Naive thymus-derived CD4-positive, alpha-beta T cell (primary cell): ENCODE measurements around the gene RNU5B-1. TPM values are rescaled to one million over a fixed set of nuclear protein-coding genes. Genes with fewer than 3 reads are reported as not detected.
"Not testable (repeated sequence)": the region's sequence is repeated elsewhere in the genome, so short reads cannot be mapped to it uniquely, and the experiment has no call there.

Source experiments
- ATAC-seq: fragments of 150-1000 bp; cut with Tn5 transposase; 2 replicates; pipeline ENCODE4 v1.10.0; 2021; ENCODE audit warnings: mild to moderate bottlenecking, moderate library complexity
- CTCF ChIA-PET: fragments of 350-600 bp; sonication (Branson Sonifier 250); formaldehyde crosslinking; loops from one replicate; lab custom pipeline; 2021; ENCODE audit warnings: antibody characterized with exemption; lab: Charles Lee
- POLR2A ChIA-PET: fragments of 350-600 bp; sonication (Branson Sonifier 250); formaldehyde crosslinking; loops from one replicate; lab custom pipeline; 2021; ENCODE audit warnings: antibody characterized with exemption, inconsistent platforms; lab: Charles Lee
- DNase-seq, 9 donors: peaks; one replicate each; pipeline versions ENCODE4 v3.0.0 to v3.0.0-alpha.2; 2020 to 2022; ENCODE audit warnings: mixed read lengths in 1 of 9
- H3K27ac ChIP-seq: one replicate; pipeline ENCODE4 v1.7.0; 2013; ENCODE audit warnings: mild to moderate bottlenecking, low read depth, low read length, moderate library complexity
- H3K27me3 ChIP-seq, 2 donors: one replicate each; pipeline ENCODE4 v1.7.0; 2013; ENCODE audit warnings: low read length in 2 of 2, mild to moderate bottlenecking in 2 of 2, moderate library complexity in 2 of 2; ENCODE audit not compliant: control insufficient read depth in 2 of 2, insufficient read depth in 2 of 2
- H3K36me3 ChIP-seq, 3 experiments: 1 replicate in 2 of 3; 2 replicates in 1 of 3; pipeline ENCODE4 v1.7.0; 2013; ENCODE audit warnings: low read length in 3 of 3, mild to moderate bottlenecking in 3 of 3, moderate library complexity in 1 of 3; ENCODE audit not compliant: insufficient read depth in 3 of 3, control insufficient read depth in 2 of 3
- H3K4me1 ChIP-seq, 2 donors: one replicate each; pipeline ENCODE4 v1.7.0; 2013; ENCODE audit warnings: low read length in 2 of 2, mild to moderate bottlenecking in 2 of 2, moderate library complexity in 1 of 2; ENCODE audit not compliant: control insufficient read depth in 2 of 2, insufficient read depth in 2 of 2
- H3K4me3 ChIP-seq: 2 replicates; pipeline ENCODE4 v1.7.0; 2013; ENCODE audit warnings: mild to moderate bottlenecking, low read length
- H3K9me3 ChIP-seq, 3 experiments: 1 replicate in 2 of 3; 2 replicates in 1 of 3; pipeline ENCODE4 v1.7.0; 2013; ENCODE audit warnings: low read length in 3 of 3; ENCODE audit not compliant: control insufficient read depth in 2 of 3
- H3K27ac Mint-ChIP-seq, 9 donors: one replicate each; pipeline ENCODE4 v1.8.0; 2020 to 2022; ENCODE audit warnings: mixed read lengths in 9 of 9, mild to moderate bottlenecking in 8 of 9, moderate library complexity in 5 of 9, inconsistent platforms in 2 of 9
- H3K27me3 Mint-ChIP-seq, 5 donors: one replicate each; pipeline ENCODE4 v1.8.0; 2021 to 2022; ENCODE audit warnings: mixed read lengths in 5 of 5, mild to moderate bottlenecking in 1 of 5
- H3K36me3 Mint-ChIP-seq, 5 donors: one replicate each; pipeline ENCODE4 v1.8.0; 2020 to 2022; ENCODE audit warnings: mixed read lengths in 5 of 5, mild to moderate bottlenecking in 3 of 5, inconsistent platforms in 1 of 5
- H3K4me1 Mint-ChIP-seq, 7 donors: one replicate each; pipeline ENCODE4 v1.8.0; 2020 to 2022; ENCODE audit warnings: mixed read lengths in 7 of 7, mild to moderate bottlenecking in 3 of 7, inconsistent platforms in 1 of 7
- H3K4me3 Mint-ChIP-seq, 10 donors: one replicate each; pipeline ENCODE4 v1.8.0; 2020 to 2022; ENCODE audit warnings: mild to moderate bottlenecking in 10 of 10, mixed read lengths in 10 of 10, moderate library complexity in 6 of 10, inconsistent platforms in 2 of 10
- H3K9me3 Mint-ChIP-seq, 11 donors: one replicate each; pipeline ENCODE4 v1.8.0; 2020 to 2022; ENCODE audit warnings: mixed read lengths in 11 of 11, mild to moderate bottlenecking in 4 of 11, inconsistent platforms in 1 of 11, moderate library complexity in 1 of 11
- intact Hi-C, 2 donors: fragments of 100-400 bp; cut with micrococcal nuclease; formaldehyde crosslinking; loops; one replicate each; pipeline ENCODE4 v1.15.1; 2023
- polyA plus RNA-seq, 2 donors: library from polyadenylated mRNA; unstranded; fragments of 300-500 nt; fragmentation: Illumina TruSeq; gene quantifications; one replicate each; pipeline ENCODE4 v1.2.3, GENCODE V29; 2021
- total RNA-seq, 6 experiments: library from RNA in 5 of 6; stranded (reverse) in 5 of 6; gene quantifications; 1 replicate in 5 of 6; 2 replicates in 1 of 6; pipeline ENCODE4 v1.2.3 and lab custom pipeline; 2021 to 2026

RNU5B-1 gene
- total and polyA plus RNA-seq, 7 experiments from 2014 or later, result 18.9 TPM; not detected in 6

GRCh38 chr15:65260968-65261367, 43.5 kb upstream of the RNU5B-1 start:
- H3K27ac Mint-ChIP-seq, result peak overlapping the region in 1 of 9 donors; percentile 7
- intact Hi-C loops, result no loop called here
- H3K9me3 Mint-ChIP-seq, result no peaks in the 10 kb centered on the region
- Histone ChIP-seq H3K4me1 (no peaks in the 10 kb centered on the region), H3K27ac (no peak overlapping the region), H3K9me3 (no peaks in the 10 kb centered on the region), H3K36me3 (peaks cover 8 to 76% (median 13%) of the 10 kb centered on the region in 3 experiments), H3K4me3 (no peak overlapping the region), H3K27me3 (no peaks in the 10 kb centered on the region)
- ATAC-seq, result no peak
- no peaks in the 10 kb centered on the region for H3K27me3 Mint-ChIP-seq
- CTCF ChIA-PET, result no interaction called here
- POLR2A ChIA-PET, result interaction anchor here (0.6 kb wide), 1 partner anchor 115 kb away, joined by 3 read pairs; no protein-coding TSS in a partner anchor
- H3K4me1 Mint-ChIP-seq, result peaks cover 0 to 2% (median 0%) of the 10 kb centered on the region in 7 donors
- DNase-seq, result no peak
- H3K36me3 Mint-ChIP-seq, result peaks cover 6 to 68% (median 42%) of the 10 kb centered on the region in 5 donors
- H3K4me3 Mint-ChIP-seq, result no peak overlapping the region

GRCh38 chr15:65263313-65263712, 41.2 kb upstream of the RNU5B-1 start:
- no peak overlapping the region for H3K4me3 ChIP-seq
- no peaks in the 10 kb centered on the region for H3K9me3 Mint-ChIP-seq
- peaks cover 0 to 3% (median 0%) of the 10 kb centered on the region in 7 donors for H3K4me1 Mint-ChIP-seq
- H3K9me3 ChIP-seq, result no peaks in the 10 kb centered on the region
- H3K36me3 ChIP-seq, result peaks cover 8 to 69% (median 13%) of the 10 kb centered on the region in 3 experiments
- H3K4me3 Mint-ChIP-seq, result no peak overlapping the region
- H3K27me3 ChIP-seq, result no peaks in the 10 kb centered on the region
- DNase-seq (no peak), ATAC-seq (no peak)
- H3K27ac Mint-ChIP-seq, result peak overlapping the region in 1 of 9 donors; percentile 57
- CTCF ChIA-PET, result no interaction called here
- peaks cover 0 to 64% (median 36%) of the 10 kb centered on the region in 5 donors for H3K36me3 Mint-ChIP-seq
- POLR2A ChIA-PET, result interaction anchor here (0.7 kb wide), 1 partner anchor 24 kb away, joined by 3 read pairs; the partner anchor contains the start of gene PARP16
- no peak overlapping the region for H3K27ac ChIP-seq
- intact Hi-C loops, result no loop called here
- no peaks in the 10 kb centered on the region for H3K4me1 ChIP-seq
- no peaks in the 10 kb centered on the region for H3K27me3 Mint-ChIP-seq

- Mint-ChIP-seq H3K4me1 (peaks cover 0 to 3% (median 0%) of the 10 kb centered on the region in 7 donors), H3K9me3 (no peaks in the 10 kb centered on the region), H3K36me3 (peaks cover 0 to 57% (median 28%) of the 10 kb centered on the region in 5 donors), H3K4me3 (no peak overlapping the region), H3K27ac (no peak overlapping the region), H3K27me3 (no peaks in the 10 kb centered on the region)
- no peaks in the 10 kb centered on the region for H3K4me1 ChIP-seq
- H3K4me3 ChIP-seq, result no peak overlapping the region
- H3K9me3 ChIP-seq, result no peaks in the 10 kb centered on the region
- ChIA-PET CTCF (interaction anchor here (0.6 to 1.0 kb wide), 3 partner anchors 16 to 1234 kb away, joined by 3 read pairs; no protein-coding TSS in a partner anchor), POLR2A (interaction anchor here (0.8 kb wide), 1 partner anchor 33 kb away, joined by 3 read pairs; no protein-coding TSS in a partner anchor)
- DNase-seq (no peak), ATAC-seq (no peak)
- H3K27ac ChIP-seq, result no peak overlapping the region
- H3K27me3 ChIP-seq, result no peaks in the 10 kb centered on the region
- intact Hi-C loops, result no loop called here
- H3K36me3 ChIP-seq, result peaks cover 0 to 60% (median 11%) of the 10 kb centered on the region in 3 experiments
These were observed 39.5 kb upstream of the RNU5B-1 start for GRCh38 chr15:65264863-65265430.

- Mint-ChIP-seq H3K36me3 (peaks cover 0 to 44% (median 17%) of the 10 kb centered on the region in 5 donors), H3K4me3 (no peak overlapping the region), H3K9me3 (no peaks in the 10 kb centered on the region), H3K27me3 (no peaks in the 10 kb centered on the region), H3K4me1 (peaks cover 0 to 3% (median under 1%) of the 10 kb centered on the region in 7 donors), H3K27ac (no peak overlapping the region)
- intact Hi-C loops, result no loop called here
- no peaks in the 10 kb centered on the region for H3K4me1 ChIP-seq
- ChIA-PET POLR2A (no interaction called here), CTCF (no interaction called here)
- H3K36me3 ChIP-seq, result peaks cover 0 to 57% (median 0%) of the 10 kb centered on the region in 3 experiments
- ATAC-seq, result no peak
- H3K27ac ChIP-seq, result no peak overlapping the region
- no peak overlapping the region for H3K4me3 ChIP-seq
- H3K27me3 ChIP-seq, result no peaks in the 10 kb centered on the region
- no peaks in the 10 kb centered on the region for H3K9me3 ChIP-seq
- DNase-seq, result no peak
These were observed 38.0 kb upstream of the RNU5B-1 start for GRCh38 chr15:65266469-65266868.

GRCh38 chr15:65268411-65268810, 36.1 kb upstream of the RNU5B-1 start:
- H3K4me3 Mint-ChIP-seq, result no peak overlapping the region
- peaks cover 0 to 18% (median 5%) of the 10 kb centered on the region in 7 donors for H3K4me1 Mint-ChIP-seq
- Histone ChIP-seq H3K4me3 (no peak overlapping the region), H3K4me1 (no peaks in the 10 kb centered on the region), H3K9me3 (no peaks in the 10 kb centered on the region), H3K27me3 (no peaks in the 10 kb centered on the region), H3K27ac (no peak overlapping the region), H3K36me3 (peaks cover 0 to 41% (median 0%) of the 10 kb centered on the region in 3 experiments)
- ChIA-PET CTCF (no interaction called here), POLR2A (no interaction called here)
- no peak for ATAC-seq
- intact Hi-C loops, result no loop called here
- H3K27ac Mint-ChIP-seq, result no peak overlapping the region
- DNase-seq, result no peak
- H3K27me3 Mint-ChIP-seq, result no peaks in the 10 kb centered on the region
- H3K9me3 Mint-ChIP-seq, result no peaks in the 10 kb centered on the region
- peaks cover 0 to 29% (median 11%) of the 10 kb centered on the region in 5 donors for H3K36me3 Mint-ChIP-seq

- not testable (repeated sequence) for H3K27me3 ChIP-seq, H3K27ac Mint-ChIP-seq, H3K27ac ChIP-seq, H3K9me3 Mint-ChIP-seq, H3K4me3 Mint-ChIP-seq, H3K4me3 ChIP-seq, H3K27me3 Mint-ChIP-seq, H3K9me3 ChIP-seq
- ChIA-PET POLR2A (interaction anchor here (1.4 to 1.8 kb wide), 2 partner anchors 15 to 26 kb away, joined by 5 to 6 read pairs; no protein-coding TSS in a partner anchor), CTCF (interaction anchor here (0.5 to 1.8 kb wide), 8 partner anchors 11 to 1012 kb away, joined by 3 to 5 read pairs (median 3); no protein-coding TSS in a partner anchor)
- peaks cover 0 to 11% of the 10 kb centered on the region in 2 donors for H3K4me1 ChIP-seq
- H3K36me3 ChIP-seq, result peaks cover 0 to 20% (median 0%) of the 10 kb centered on the region in 3 experiments
- ATAC-seq (peak; percentile 42), DNase-seq (peak in 4 of 9 donors; percentile 14 to 19 (median 18))
- Mint-ChIP-seq H3K4me1 (peaks cover 10 to 36% (median 17%) of the 10 kb centered on the region in 7 donors), H3K36me3 (peaks cover 0 to 21% (median 8%) of the 10 kb centered on the region in 5 donors)
- intact Hi-C loops, result loop anchor here in 1 of 2 donors (1.0 kb wide), 1 partner anchor 217 kb away; no protein-coding TSS in a partner anchor
These were observed 33.5 kb upstream of the RNU5B-1 start for GRCh38 chr15:65270811-65271545.
